IPS DF 4.7 (cell line): ENCODE measurements around the gene NISCH.

ENCODE experiments used
- DNase-seq: peaks from one replicate; pipeline ENCODE4 v3.0.0-alpha.2; 2013; ENCODE audit warnings: low spot score; ENCODE audit errors: extremely low read depth

NISCH gene

GRCh38 chr3:52490035-52490938 lies 34.9 kb downstream of the NISCH start:
- DNase-seq, result no peak

GRCh38 chr3:52490939-52491526 lies 35.6 kb downstream of the NISCH start:
- no peak for DNase-seq

GRCh38 chr3:52492059-52492458 lies 36.7 kb downstream of the NISCH start:
- no peak for DNase-seq

- no peak for DNase-seq
These were observed 38.0 kb downstream of the NISCH start for GRCh38 chr3:52493232-52494017.

GRCh38 chr3:52494445-52494844 lies 39.0 kb downstream of the NISCH start:
- no peak for DNase-seq

GRCh38 chr3:52494886-52495495 lies 39.6 kb downstream of the NISCH start, which contains the start of gene STAB1:
STAB1 (plus strand) TSS chr3:52495338; CDS start chr3:52495414, 76 bp downstream.
- DNase-seq, result no peak

- DNase-seq, result no peak
These were observed 40.6 kb downstream of the NISCH start for GRCh38 chr3:52495777-52496602.

GRCh38 chr3:52498137-52499054 lies 43.0 kb downstream of the NISCH start:
- DNase-seq, result no peak

GRCh38 chr3:52501046-52501445 lies 45.6 kb downstream of the NISCH start:
- no peak for DNase-seq

- DNase-seq, result no peak
These were observed 46.6 kb downstream of the NISCH start for GRCh38 chr3:52502001-52502400.

GRCh38 chr3:52502808-52503350 lies 47.5 kb downstream of the NISCH start:
- DNase-seq, result no peak

- no peak for DNase-seq
These were observed 48.5 kb downstream of the NISCH start for GRCh38 chr3:52503788-52504424.

- no peak for DNase-seq
These were observed 49.6 kb downstream of the NISCH start for GRCh38 chr3:52504977-52505376.

GRCh38 chr3:52506266-52506966 lies 51.0 kb downstream of the NISCH start:
- DNase-seq, result no peak

GRCh38 chr3:52507359-52507758 lies 52.0 kb downstream of the NISCH start:
- DNase-seq, result no peak

- no peak for DNase-seq
These were observed 54.4 kb downstream of the NISCH start for GRCh38 chr3:52509753-52510328.

- no peak for DNase-seq
These were observed 56.1 kb downstream of the NISCH start for GRCh38 chr3:52511509-52511908.

GRCh38 chr3:52512105-52512504 lies 56.7 kb downstream of the NISCH start:
- DNase-seq, result no peak
